Measurements from ENCODE around the gene EPHB2. TPM values are rescaled to one million over a fixed set of nuclear protein-coding genes. Genes with fewer than 3 reads are reported as not detected.

The EPHB2 gene
- total RNA-seq, 4 donors from 2014 or later: 0.08 to 3.4 (median 1.9) TPM

DNA sequence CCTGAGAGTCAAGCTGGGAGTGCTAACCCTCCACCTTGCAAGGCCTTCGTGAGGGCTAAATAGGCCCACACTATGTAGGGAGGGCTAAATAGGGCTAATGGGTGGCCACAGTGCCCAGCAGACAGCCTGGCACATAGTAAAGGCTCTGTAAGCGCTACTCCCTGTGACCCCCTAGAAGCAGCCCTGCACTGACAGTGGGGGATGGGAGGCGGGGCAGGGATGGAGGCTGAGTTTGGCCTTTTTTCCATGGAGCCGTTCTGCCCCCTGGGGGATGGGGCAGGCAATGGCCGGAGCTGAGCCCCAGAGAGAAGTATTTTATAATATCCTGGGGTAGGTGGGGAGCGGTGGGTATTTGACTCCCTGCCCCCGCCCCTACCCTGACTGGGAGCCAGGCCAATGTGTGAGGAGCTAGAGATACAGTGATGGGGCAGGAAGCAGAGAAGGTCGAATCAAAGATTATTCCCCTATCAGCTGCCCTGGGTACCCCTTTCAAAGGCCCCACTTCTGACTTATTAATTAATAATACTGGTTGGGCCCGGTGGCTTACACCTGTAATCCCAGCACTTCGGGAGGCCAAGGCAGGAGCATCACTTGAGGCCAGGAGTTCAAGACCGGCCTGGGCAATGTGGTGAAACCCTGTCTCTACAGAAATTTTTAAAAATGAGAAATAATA is 219.7 kb downstream of the EPHB2 start:
- no peak overlapping the region for H3K27ac ChIP-seq
- peaks cover 0 to 46% (median 0%) of the 10 kb centered on the region in 4 donors for H3K27me3 ChIP-seq
- DNase-seq: no peak
- TF ChIP-seq POLR2A (IDR thresholded peaks at IDR 0.05) (no peak), CTCF (IDR thresholded peaks at IDR 0.05) (peak in 5 of 6 experiments; percentile 62 to 83 (median 64))
- no peaks in the 10 kb centered on the region for H3K9me3 ChIP-seq
- H3K4me3 ChIP-seq: no peak overlapping the region
- WGBS, 2 donors: 37 to 48% methylated on average over 8 of the region's 11 CpGs
- intact Hi-C loops (cut with DNase I): no loop called here
- H3K4me1 ChIP-seq: no peaks in the 10 kb centered on the region
- H3K36me3 ChIP-seq: no peaks in the 10 kb centered on the region

GRCh38 chr1:22932803-22933470 is 222.3 kb downstream of the EPHB2 start:
- H3K36me3 ChIP-seq: no peaks in the 10 kb centered on the region
- no peak for DNase-seq
- no peak overlapping the region for H3K4me3 ChIP-seq
- no peaks in the 10 kb centered on the region for H3K4me1 ChIP-seq
- peaks cover 0 to 28% (median 0%) of the 10 kb centered on the region in 4 donors for H3K27me3 ChIP-seq
- 50 to 71% methylated on average over 4 of the region's 4 CpGs for WGBS, 2 donors
- peaks cover 0 to 5% (median 0%) of the 10 kb centered on the region in 3 donors for H3K9me3 ChIP-seq
- TF ChIP-seq POLR2A (IDR thresholded peaks at IDR 0.05) (no peak), CTCF (IDR thresholded peaks at IDR 0.05) (no peak)
- intact Hi-C loops (cut with DNase I): no loop called here
- no peak overlapping the region for H3K27ac ChIP-seq

DNA sequence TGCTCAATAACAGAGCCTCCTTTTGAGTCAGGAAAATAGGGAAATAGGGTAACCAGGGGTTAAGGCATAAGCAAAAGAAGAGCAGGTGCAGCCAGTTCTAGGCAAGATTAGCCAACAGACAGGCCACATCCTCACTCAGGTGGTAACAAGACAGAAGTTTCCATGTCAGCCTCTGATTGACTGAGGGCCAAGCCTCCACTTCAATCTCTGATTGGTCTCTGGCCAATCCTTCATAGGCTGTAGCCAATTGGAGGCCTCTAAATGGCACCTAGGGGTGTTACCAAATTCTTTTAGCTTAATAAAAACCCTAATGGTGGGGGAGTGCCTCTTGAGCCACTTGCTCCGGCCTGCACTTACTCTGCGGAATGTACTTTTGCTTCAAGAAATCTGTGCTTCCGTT is 224.8 kb downstream of the EPHB2 start:
- Histone ChIP-seq H3K4me3 (no peak overlapping the region), H3K4me1 (no peaks in the 10 kb centered on the region), H3K27ac (no peak overlapping the region), H3K9me3 (peaks cover 0 to 11% (median 0%) of the 10 kb centered on the region in 3 donors), H3K27me3 (peaks cover 0 to 16% (median 0%) of the 10 kb centered on the region in 4 donors), H3K36me3 (no peaks in the 10 kb centered on the region)
- intact Hi-C loops (cut with DNase I): no loop called here
- no peak for DNase-seq
- no peak for TF ChIP-seq POLR2A (IDR thresholded peaks at IDR 0.05)
- TF ChIP-seq CTCF (IDR thresholded peaks at IDR 0.05): no peak
- 96% methylated on average over 3 of the region's 3 CpGs for whole genome bisulfite sequencing, 2 donors

- intact Hi-C loops (cut with DNase I): no loop called here
- Histone ChIP-seq H3K9me3 (peaks cover 0 to 11% (median 4%) of the 10 kb centered on the region in 3 donors), H3K4me1 (no peaks in the 10 kb centered on the region), H3K27ac (no peak overlapping the region), H3K36me3 (no peaks in the 10 kb centered on the region), H3K27me3 (peaks cover 0 to 14% (median 0%) of the 10 kb centered on the region in 4 donors), H3K4me3 (no peak overlapping the region)
- TF ChIP-seq CTCF (IDR thresholded peaks at IDR 0.05) (no peak), POLR2A (IDR thresholded peaks at IDR 0.05) (no peak)
- 40% methylated on average over 1 of the region's 2 CpGs; no CpG with 5 or more reads in 1 of the 2 donors for whole genome bisulfite sequencing, 2 donors
- no peak for DNase-seq
Observed at GRCh38 chr1:22936681-22937080, 226.0 kb downstream of the EPHB2 start.

DNA sequence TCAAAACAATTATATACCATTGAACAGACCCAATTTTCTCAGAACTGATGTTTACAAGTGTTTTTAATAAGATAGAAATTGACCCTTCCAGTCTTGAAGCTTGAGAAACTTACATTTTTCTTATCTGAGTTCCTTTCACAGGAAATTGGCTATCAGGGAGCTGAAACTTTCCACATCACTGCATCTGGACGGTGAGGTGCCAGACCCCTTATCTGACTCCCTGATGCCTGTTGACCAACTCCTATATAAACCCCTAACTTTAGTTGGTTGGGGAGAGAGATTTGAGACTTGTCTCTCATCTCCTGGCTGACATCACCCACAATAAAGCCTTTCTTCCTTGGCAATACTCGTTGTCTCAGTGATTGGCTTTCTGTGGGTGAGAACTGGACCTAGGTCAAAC is 230.6 kb downstream of the EPHB2 start:
- TF ChIP-seq CTCF (IDR thresholded peaks at IDR 0.05) (no peak), POLR2A (IDR thresholded peaks at IDR 0.05) (no peak)
- no peaks in the 10 kb centered on the region for H3K36me3 ChIP-seq
- no peaks in the 10 kb centered on the region for H3K4me1 ChIP-seq
- H3K27me3 ChIP-seq: peaks cover 0 to 39% (median 0%) of the 10 kb centered on the region in 4 donors
- intact Hi-C loops (cut with DNase I): no loop called here
- no peak overlapping the region for H3K4me3 ChIP-seq
- peaks cover 0 to 7% (median 4%) of the 10 kb centered on the region in 3 donors for H3K9me3 ChIP-seq
- no peak overlapping the region for H3K27ac ChIP-seq
- 67 to 76% methylated on average over 2 of the region's 2 CpGs for WGBS, 2 donors
- no peak for DNase-seq
